GM21423 (cell line): ENCODE measurements around the gene RPS15A.
A peak's percentile ranks its signal among the peaks of the same experiment; 100 is the strongest.

ENCODE experiments used
- ATAC-seq: cut with Tn5 transposase; IDR thresholded peaks from one replicate; pipeline ENCODE4 v1.9.1; 2021; ENCODE audit warnings: mild to moderate bottlenecking, moderate library complexity; ENCODE audit not compliant: unreplicated experiment

Gene RPS15A

GRCh38 chr16:18789850-18790706, at the start of gene RPS15A:
Gene RPS15A, minus strand, starts transcription at chr16:18790334. Its CDS starts 1,221 bp downstream, at chr16:18789113.
- peak; percentile 88 for ATAC-seq

GRCh38 chr16:18839555-18839954, 49.4 kb upstream of the RPS15A start:
- ATAC-seq: no peak

GRCh38 chr16:18836702-18837101, 46.6 kb upstream of the RPS15A start:
- no peak for ATAC-seq

- ATAC-seq: no peak
Observed at GRCh38 chr16:18834864-18835263, 44.7 kb upstream of the RPS15A start.

GRCh38 chr16:18833707-18834505, 43.8 kb upstream of the RPS15A start:
- no peak for ATAC-seq

GRCh38 chr16:18832613-18833012, 42.5 kb upstream of the RPS15A start:
- no peak for ATAC-seq

GRCh38 chr16:18832006-18832405, 41.9 kb upstream of the RPS15A start:
- no peak for ATAC-seq

GRCh38 chr16:18829251-18829650, 39.1 kb upstream of the RPS15A start:
- ATAC-seq: no peak

GRCh38 chr16:18827890-18828289, 37.8 kb upstream of the RPS15A start:
- no peak for ATAC-seq

- no peak for ATAC-seq
Observed at GRCh38 chr16:18816286-18816685, 26.2 kb upstream of the RPS15A start.

GRCh38 chr16:18811925-18812324, 21.8 kb upstream of the RPS15A start:
- ATAC-seq: no peak

GRCh38 chr16:18809165-18809564, 19.0 kb upstream of the RPS15A start:
- no peak for ATAC-seq

- no peak for ATAC-seq
Observed at GRCh38 chr16:18805257-18805773, 15.2 kb upstream of the RPS15A start.

GRCh38 chr16:18804540-18804939, 14.4 kb upstream of the RPS15A start:
- ATAC-seq: no peak

GRCh38 chr16:18803569-18804462, 13.7 kb upstream of the RPS15A start:
- no peak for ATAC-seq

- no peak for ATAC-seq
Observed at GRCh38 chr16:18802767-18803343, 12.7 kb upstream of the RPS15A start.

GRCh38 chr16:18801145-18801972, 11.2 kb upstream of the RPS15A start, which contains the start of gene ARL6IP1:
Gene ARL6IP1, minus strand, starts transcription at chr16:18801549. Its CDS starts 83 bp downstream, at chr16:18801466.
- peak; percentile 93 for ATAC-seq

- no peak for ATAC-seq
Observed at GRCh38 chr16:18800775-18801144, 10.6 kb upstream of the RPS15A start.

GRCh38 chr16:18800293-18800692, 10.2 kb upstream of the RPS15A start:
- no peak for ATAC-seq
